SK-N-SH (cell line): ENCODE data around the gene PCNA. TPM values are rescaled to one million over a fixed set of nuclear protein-coding genes. Genes with fewer than 3 reads are reported as not detected.

Experiments used
- CTCF ChIA-PET: fragments of 300-600, 350-600 bp; formaldehyde crosslinking; extraction: SDS; loops from one replicate; lab custom pipeline; 2021; lab: Yijun Ruan, JAX
- POLR2A ChIA-PET: fragments of 350-600 bp; sonication (Branson Sonifier 250); formaldehyde crosslinking; extraction: SDS; loops from one replicate; lab custom pipeline; 2020; ENCODE audit warnings: antibody characterized with exemption, inconsistent platforms; lab: Yijun Ruan, JAX
- DNase-seq: peaks from one replicate; pipeline ENCODE4 v3.0.0; 2012
- H2AFZ ChIP-seq: fragments of 200-600 bp; sonication (generic); 2 replicates; pipeline ENCODE4 v1.8.1; 2016; ENCODE audit warnings: antibody characterized with exemption, mild to moderate bottlenecking, low read depth
- H3F3A ChIP-seq: fragments of 200-600 bp; sonication (generic); replicated peaks from 2 replicates; pipeline ENCODE3; 2016; ENCODE audit warnings: antibody characterized with exemption, mild to moderate bottlenecking; ENCODE audit not compliant: insufficient read depth
- H3K27ac ChIP-seq, 2 experiments: fragments of 200-500 bp in 1 of 2; fragments of 200-600 bp in 1 of 2; sonication (Bioruptor generic) in 1 of 2; sonication (generic), shearing (Covaris generic) in 1 of 2; 2 replicates each; pipeline versions ENCODE4 v1.5.1 to v1.6.1; 2014 to 2016; ENCODE audit warnings: low read depth in 2 of 2, inconsistent platforms in 1 of 2, low read length in 1 of 2, mild to moderate bottlenecking in 1 of 2, mixed read lengths in 1 of 2
- H3K27me3 ChIP-seq: fragments of 200-600 bp; sonication (generic), shearing (Covaris generic); 2 replicates; pipeline ENCODE4 v1.6.1; 2016; ENCODE audit warnings: mixed run types; ENCODE audit not compliant: insufficient read depth
- H3K36me3 ChIP-seq, 2 experiments: fragments of 200-500 bp in 1 of 2; fragments of 200-600 bp in 1 of 2; sonication (Bioruptor generic) in 1 of 2; sonication (generic) in 1 of 2; replicated peaks in 1 of 2; 2 replicates each; pipeline versions ENCODE3 to v1.5.1; 2014 to 2016; ENCODE audit warnings: low read length in 1 of 2, mild to moderate bottlenecking in 1 of 2; ENCODE audit not compliant: insufficient read depth in 2 of 2, control insufficient read depth in 1 of 2
- H3K4me1 ChIP-seq, 2 experiments: fragments of 200-500 bp in 1 of 2; fragments of 200-600 bp in 1 of 2; sonication (Bioruptor generic) in 1 of 2; sonication (generic), shearing (Covaris generic) in 1 of 2; 2 replicates each; pipeline versions ENCODE4 v1.5.1 to v1.6.1; 2014 to 2016; ENCODE audit warnings: low read depth in 1 of 2, low read length in 1 of 2, mixed run types in 1 of 2; ENCODE audit not compliant: insufficient read depth in 2 of 2, control insufficient read depth in 1 of 2
- H3K4me2 ChIP-seq: fragments of 200-600 bp; sonication (generic), shearing (Covaris generic); 2 replicates; pipeline ENCODE4 v1.6.1; 2017; ENCODE audit warnings: mixed run types
- H3K4me3 ChIP-seq, 2 experiments: fragments of 200-500 bp in 1 of 2; fragments of 200-600 bp in 1 of 2; sonication (Bioruptor generic) in 1 of 2; sonication (generic), shearing (Covaris generic) in 1 of 2; 2 replicates each; pipeline versions ENCODE4 v1.5.1 to v1.8.1; 2014 to 2016; ENCODE audit warnings: low read depth in 2 of 2, inconsistent platforms in 1 of 2, low read length in 1 of 2, mild to moderate bottlenecking in 1 of 2, mixed read lengths in 1 of 2, moderate library complexity in 1 of 2
- H3K79me2 ChIP-seq: fragments of 200-600 bp; sonication (generic); 2 replicates; pipeline ENCODE4 v1.8.1; 2017; ENCODE audit warnings: mild to moderate bottlenecking; ENCODE audit not compliant: insufficient read depth
- H3K9ac ChIP-seq: fragments of 200-600 bp; sonication (generic); 2 replicates; pipeline ENCODE4 v1.6.1; 2017; ENCODE audit warnings: mixed run types
- H3K9me2 ChIP-seq: fragments of 200-600 bp; sonication (generic); 2 replicates; pipeline ENCODE4 v1.6.1; 2017; ENCODE audit warnings: mixed run types
- H3K9me3 ChIP-seq: fragments of 200-600 bp; sonication (generic); 2 replicates; pipeline ENCODE4 v1.6.1; 2017; ENCODE audit warnings: mixed run types, mild to moderate bottlenecking, moderate library complexity
- H4K20me1 ChIP-seq: fragments of 200-600 bp; sonication (generic); 2 replicates; pipeline ENCODE4 v1.6.1; 2017; ENCODE audit warnings: mild to moderate bottlenecking, mixed run types; ENCODE audit not compliant: insufficient read depth
- CHD2 ChIP-seq: fragments of 150-350 bp; IDR thresholded peaks from 2 replicates; pipeline ENCODE4 v1.6.1; 2018; ENCODE audit warnings: low read length; ENCODE audit not compliant: partially characterized antibody
- ELF1 ChIP-seq: IDR thresholded peaks from 2 replicates; pipeline ENCODE4 v1.4.0; 2012
- EP300 ChIP-seq, 2 experiments: IDR thresholded peaks; 2 replicates each; pipeline versions ENCODE4 v1.4.0 to v1.6.1; 2012; ENCODE audit warnings: borderline replicate concordance in 1 of 2, low read depth in 1 of 2, low read length in 1 of 2
- EZH2phosphoT487 ChIP-seq: fragments of 200-600 bp; sonication (generic); IDR thresholded peaks from 2 replicates; pipeline ENCODE4 v1.6.1; 2017; ENCODE audit warnings: low read depth, mixed run types, mild to moderate bottlenecking, antibody characterized with exemption, moderate library complexity, borderline replicate concordance
- FOSL2 ChIP-seq: IDR thresholded peaks from 2 replicates; pipeline ENCODE4 v1.4.0; 2012; ENCODE audit warnings: low read depth, mild to moderate bottlenecking, moderate library complexity, borderline replicate concordance
- FOXJ3 ChIP-seq: sonication (generic); formaldehyde crosslinking; IDR thresholded peaks from 2 replicates; pipeline ENCODE4 v1.5.1; 2020; ENCODE audit warnings: mild to moderate bottlenecking, missing genetic modification reagents
- JUND ChIP-seq: IDR thresholded peaks from 2 replicates; pipeline ENCODE4 v1.4.0; 2012
- MEF2A ChIP-seq: IDR thresholded peaks from 2 replicates; pipeline ENCODE4 v1.4.0; 2012; ENCODE audit warnings: low read depth, borderline replicate concordance
- PBX3 ChIP-seq: IDR thresholded peaks from 2 replicates; pipeline ENCODE4; 2012
- REST ChIP-seq: IDR thresholded peaks from 2 replicates; pipeline ENCODE4 v1.6.1; 2012; ENCODE audit warnings: mild to moderate bottlenecking, low read depth, low read length, moderate library complexity
- SIN3A ChIP-seq: IDR thresholded peaks from 2 replicates; pipeline ENCODE4 v1.6.1; 2012; ENCODE audit warnings: low read depth, mild to moderate bottlenecking, low read length, moderate library complexity, borderline replicate concordance
- SMC3 ChIP-seq: IDR thresholded peaks from 2 replicates; pipeline ENCODE4 v1.6.1; 2012; ENCODE audit warnings: low read depth, low read length, improper control_type of control experiment
- TEAD4 ChIP-seq: IDR thresholded peaks from 2 replicates; pipeline ENCODE4 v1.4.0; 2012; ENCODE audit warnings: mild to moderate bottlenecking, borderline replicate concordance; ENCODE audit not compliant: insufficient read depth
- USF1 ChIP-seq: IDR thresholded peaks from 2 replicates; pipeline ENCODE4 v1.4.0; 2012; ENCODE audit warnings: low read depth, borderline replicate concordance
- WGBS: methylation state at CpG from one replicate; pipeline ENCODE4 v1.1.6; 2017; ENCODE audit warnings: low lambda C conversion rate; 5-methylcytosine and 5-hydroxymethylcytosine counted together
- polyA plus RNA-seq, 3 experiments: library from polyadenylated mRNA; depleted of rRNA; stranded (reverse); fragments of >200 nt; gene quantifications; 2 replicates each; pipeline ENCODE4 v1.2.3, GENCODE V29; 2012

PCNA gene
- polyA plus RNA-seq, 1 of the 3 experiments (the other 2 are of a cell fraction), result 185 TPM

- TF ChIP-seq FOSL2, result no peak
- TF ChIP-seq SMC3, result no peak
- no peak for TF ChIP-seq PBX3
- TF ChIP-seq ELF1, result no peak
- no peak for TF ChIP-seq MEF2A
- no peak for TF ChIP-seq EP300 (IDR thresholded peaks at IDR 0.05; ENCODE audit: borderline replicate concordance in 1 of 2, low read depth in 1 of 2, low read length in 1 of 2)
- no peak for TF ChIP-seq JUND
- TF ChIP-seq EZH2phosphoT487, result no peak
- TF ChIP-seq FOXJ3 (CRISPR knock-in tag), result no peak
- no peak for TF ChIP-seq CHD2
- no peak for TF ChIP-seq REST
- TF ChIP-seq SIN3A, result no peak
- no peak for TF ChIP-seq USF1
- TF ChIP-seq TEAD4, result no peak
- WGBS, result 87% methylated on average over 9 of the region's 9 CpGs
- Histone ChIP-seq H3K27me3 (no peaks in the 10 kb centered on the region), H4K20me1 (no peaks in the 10 kb centered on the region), H3K27ac (no peak overlapping the region), H3K4me2 (no peak overlapping the region), H3K4me3 (no peak overlapping the region), H2AFZ (no peak overlapping the region), H3K9me3 (no peaks in the 10 kb centered on the region), H3K79me2 (no peaks in the 10 kb centered on the region), H3K9ac (no peak overlapping the region), H3K4me1 (peaks cover 0 to 6% of the 10 kb centered on the region in 2 experiments; a peak in 2 of 4 replicates), H3K9me2 (no peaks in the 10 kb centered on the region), H3K36me3 (no peaks in the 10 kb centered on the region), H3F3A (peaks cover 5% of the 10 kb centered on the region)
- ChIA-PET POLR2A (no interaction called here), CTCF (interaction anchor here (1.4 kb wide), 1 partner anchor 22 kb away, joined by 4 read pairs; no protein-coding TSS in a partner anchor)
- DNase-seq, result no peak
Measured at GRCh38 chr20:5067877-5068645, 51.7 kb downstream of the PCNA start.
